HG03039 (cell line): ENCODE results near the gene PFKFB1.

Experiments used
- ATAC-seq: cut with Tn5 transposase; IDR thresholded peaks from one replicate; pipeline ENCODE4 v1.9.1; 2021; ENCODE audit warnings: mild to moderate bottlenecking, moderate library complexity; ENCODE audit not compliant: unreplicated experiment

PFKFB1 gene

GRCh38 chrX:54994099-54994498 lies at the start of gene PFKFB1:
PFKFB1 (minus strand) TSS chrX:54994188; CDS start chrX:54994007, 181 bp downstream.
- ATAC-seq, result no peak

DNA sequence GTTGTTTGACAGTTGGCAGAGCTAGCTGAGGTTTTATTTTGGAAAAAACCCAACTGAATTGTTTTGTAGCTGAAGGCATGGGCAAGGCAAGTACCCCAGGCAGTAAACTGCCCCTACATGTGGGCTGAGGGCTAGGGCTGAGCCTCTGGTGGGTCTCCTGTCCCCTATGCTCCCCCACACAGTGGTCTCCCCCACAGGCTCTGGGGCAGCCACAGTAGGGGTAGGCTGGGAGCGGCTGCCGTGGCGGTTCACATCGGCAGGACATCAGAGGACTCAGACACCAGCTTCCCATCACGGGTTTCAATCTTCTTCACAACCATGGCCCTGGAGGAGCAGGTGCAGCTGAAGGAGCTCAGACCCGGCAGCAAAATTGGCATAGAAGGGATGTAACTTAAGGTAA lies 47.5 kb upstream of the PFKFB1 start:
- no peak for ATAC-seq

DNA sequence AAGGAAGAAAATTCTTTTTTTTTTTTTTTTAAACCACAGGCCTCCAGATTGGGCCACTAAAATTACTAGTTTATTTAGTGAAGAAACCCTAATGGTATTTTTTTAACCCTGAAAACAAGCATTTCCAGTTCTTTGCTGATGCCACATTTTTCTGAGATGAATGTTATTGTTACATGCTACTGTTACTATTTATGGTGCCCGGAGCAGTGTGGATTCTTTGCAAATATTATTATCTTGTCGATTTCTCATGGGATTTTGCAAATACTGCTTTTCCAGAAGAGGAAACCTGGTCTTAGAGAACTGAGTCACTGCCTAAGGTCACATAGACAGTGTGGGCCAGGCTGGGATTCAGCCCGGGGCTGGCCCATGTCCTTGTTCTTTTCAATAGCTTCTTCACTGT lies 45.5 kb upstream of the PFKFB1 start:
- ATAC-seq, result no peak

GRCh38 chrX:55033429-55033828 lies 39.4 kb upstream of the PFKFB1 start:
- ATAC-seq, result no peak

GRCh38 chrX:55030271-55031205 lies 36.5 kb upstream of the PFKFB1 start, which contains the start of gene ALAS2:
ALAS2 (minus strand) TSS chrX:55030977; CDS start chrX:55026000, 4,977 bp downstream.
- ATAC-seq, result no peak

- ATAC-seq, result no peak
These were observed 35.3 kb upstream of the PFKFB1 start for GRCh38 chrX:55029291-55029690.

- no peak for ATAC-seq
These were observed 34.6 kb upstream of the PFKFB1 start for GRCh38 chrX:55028611-55029010.

- ATAC-seq, result no peak
These were observed 34.1 kb upstream of the PFKFB1 start for GRCh38 chrX:55028040-55028439.

DNA sequence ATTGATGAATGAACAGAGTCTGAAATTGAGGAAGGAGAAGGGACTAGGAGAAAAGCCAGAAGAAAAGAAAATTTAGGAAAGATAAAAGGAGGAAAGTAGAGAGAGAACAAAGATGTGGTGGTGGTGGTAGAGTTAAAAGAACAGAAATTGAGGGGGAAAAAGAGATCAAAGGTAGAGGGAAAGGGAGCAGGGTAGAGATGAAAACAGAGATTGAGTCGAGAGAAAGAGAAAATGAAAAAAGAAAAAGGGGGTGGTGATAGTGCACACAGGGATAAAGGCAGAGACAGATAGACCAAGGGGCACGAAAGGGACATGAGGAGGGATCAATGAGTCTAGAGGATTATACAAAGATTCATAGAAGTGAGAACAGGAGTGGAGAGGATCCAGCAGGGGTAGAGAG lies 32.9 kb upstream of the PFKFB1 start:
- no peak for ATAC-seq

DNA sequence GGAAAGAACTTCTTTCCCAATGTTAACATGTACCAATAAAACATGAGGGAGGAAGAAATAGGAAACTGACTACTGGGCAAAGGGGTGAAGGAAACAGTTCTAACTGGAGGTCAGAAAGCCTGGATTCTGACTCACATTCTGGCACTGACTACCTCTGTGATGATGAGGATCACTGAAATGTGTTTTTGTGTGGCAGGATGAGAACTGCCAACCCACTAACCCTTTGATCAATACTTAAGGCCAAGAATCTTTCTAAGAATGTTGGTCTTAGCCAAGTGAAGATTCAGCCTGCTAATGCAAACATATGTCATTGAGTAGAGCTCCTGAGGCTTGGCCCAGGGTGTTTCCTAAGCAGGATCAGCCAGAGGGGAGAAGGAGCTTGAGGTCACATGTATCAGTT lies 32.2 kb upstream of the PFKFB1 start:
- no peak for ATAC-seq

- no peak for ATAC-seq
These were observed 20.9 kb upstream of the PFKFB1 start for GRCh38 chrX:55014897-55015299.

DNA sequence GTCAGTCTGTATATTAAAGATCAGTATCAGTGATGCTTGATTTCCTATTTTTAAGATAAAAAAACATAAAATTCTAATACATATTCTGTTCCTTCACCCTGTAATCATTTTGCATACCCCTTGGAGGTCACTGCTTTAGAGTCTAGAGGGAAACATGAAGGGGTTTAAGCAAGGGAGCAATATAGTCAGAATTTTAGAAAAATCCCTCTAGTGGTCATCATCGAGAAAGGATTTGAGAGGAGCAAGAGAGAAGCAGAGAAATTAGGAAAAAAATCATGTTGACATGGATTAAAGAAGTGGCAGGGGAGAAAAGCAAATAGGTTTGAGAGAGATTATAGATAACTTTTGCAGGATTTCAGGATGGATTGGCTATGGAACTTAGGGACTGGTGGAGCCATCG lies 17.3 kb upstream of the PFKFB1 start:
- no peak for ATAC-seq

DNA sequence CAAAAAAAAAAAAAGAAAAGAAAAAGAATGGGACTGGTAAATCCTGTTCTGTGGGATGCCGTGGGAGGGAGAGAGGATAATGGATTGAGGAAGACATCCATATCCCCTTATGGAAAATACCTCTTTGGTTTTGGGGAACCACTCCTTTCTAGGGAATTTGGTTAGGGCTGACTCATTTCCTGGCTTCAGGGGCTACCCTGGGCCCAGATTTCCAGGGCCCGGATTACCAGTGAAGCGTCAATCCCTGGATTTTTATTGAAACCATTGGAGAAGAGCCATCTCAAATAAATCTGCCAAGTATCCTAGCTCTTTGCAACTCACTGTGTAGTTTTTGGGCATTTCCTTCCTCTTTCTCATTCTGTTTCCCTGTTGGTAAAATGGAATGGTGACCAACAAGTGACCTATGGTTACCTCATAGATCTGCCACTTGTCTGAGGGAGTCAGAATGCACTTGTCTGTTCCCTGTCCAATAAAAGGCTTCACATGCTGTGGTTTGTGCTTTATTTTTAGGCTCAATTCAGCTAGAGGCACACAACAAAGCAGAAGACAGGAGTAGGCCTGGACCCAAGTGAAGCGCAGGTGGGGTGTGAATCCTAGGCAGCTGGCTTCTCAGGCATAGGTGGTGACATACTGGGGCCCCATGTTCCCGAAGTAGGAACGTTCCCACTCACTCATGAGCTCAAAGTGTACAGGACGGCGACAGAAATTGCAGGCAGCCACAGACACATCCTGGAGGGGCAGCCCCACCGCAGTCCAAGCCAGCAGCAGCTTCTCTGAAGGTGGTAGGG lies 14.8 kb upstream of the PFKFB1 start:
- ATAC-seq, result no peak

DNA sequence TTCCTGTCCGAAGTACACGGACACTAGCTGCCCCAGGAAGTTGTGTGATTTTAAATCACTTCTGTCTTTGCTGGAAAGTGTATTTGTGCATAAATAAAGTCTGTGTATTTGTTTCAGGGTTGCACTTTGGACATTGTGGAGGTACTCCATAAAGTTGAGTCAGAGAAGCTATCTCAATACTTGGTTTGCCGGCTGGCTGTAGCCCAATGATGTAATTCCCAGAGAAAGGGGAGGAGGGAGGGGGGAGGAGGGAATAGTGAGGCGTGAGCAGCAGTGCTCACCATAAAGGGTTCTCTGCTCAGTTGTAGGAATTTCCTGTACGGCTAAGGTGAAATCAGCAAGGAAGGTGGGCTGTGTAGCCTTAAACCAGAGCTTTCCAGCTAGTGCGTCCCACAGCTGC lies 13.7 kb upstream of the PFKFB1 start:
- ATAC-seq, result no peak

DNA sequence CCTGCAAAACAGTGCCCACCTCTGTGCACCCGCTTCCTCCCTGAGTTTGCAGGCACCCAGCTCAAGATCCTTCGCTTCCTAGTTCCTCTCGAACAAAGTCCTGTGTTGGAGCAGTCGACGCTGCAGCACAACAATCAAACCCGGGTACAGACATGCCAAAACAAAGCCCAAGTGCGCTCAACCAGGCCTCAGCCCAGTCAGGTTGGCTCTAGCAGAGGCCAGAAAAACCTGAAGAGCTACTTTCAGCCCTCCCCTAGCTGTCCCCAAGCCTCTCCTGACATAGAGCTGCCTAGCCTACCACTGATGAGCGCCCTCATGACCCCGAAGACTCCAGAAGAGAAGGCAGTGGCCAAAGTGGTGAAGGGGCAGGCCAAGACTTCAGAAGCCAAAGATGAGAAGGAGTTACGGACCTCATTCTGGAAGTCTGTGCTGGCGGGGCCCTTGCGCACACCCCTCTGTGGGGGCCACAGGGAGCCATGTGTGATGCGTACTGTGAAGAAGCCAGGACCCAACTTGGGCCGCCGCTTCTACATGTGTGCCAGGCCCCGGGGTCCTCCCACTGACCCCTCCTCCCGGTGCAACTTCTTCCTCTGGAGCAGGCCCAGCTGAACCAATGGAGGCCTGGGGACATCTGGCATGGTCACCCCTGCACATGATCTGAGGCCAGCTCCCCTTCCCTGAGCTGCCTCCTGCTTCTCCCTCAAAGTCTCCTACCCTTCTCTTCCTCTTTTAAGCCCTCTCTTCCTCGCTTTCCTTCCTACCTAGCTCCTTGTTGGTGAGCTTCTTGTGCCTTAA lies 13.0 kb upstream of the PFKFB1 start:
- no peak for ATAC-seq

DNA sequence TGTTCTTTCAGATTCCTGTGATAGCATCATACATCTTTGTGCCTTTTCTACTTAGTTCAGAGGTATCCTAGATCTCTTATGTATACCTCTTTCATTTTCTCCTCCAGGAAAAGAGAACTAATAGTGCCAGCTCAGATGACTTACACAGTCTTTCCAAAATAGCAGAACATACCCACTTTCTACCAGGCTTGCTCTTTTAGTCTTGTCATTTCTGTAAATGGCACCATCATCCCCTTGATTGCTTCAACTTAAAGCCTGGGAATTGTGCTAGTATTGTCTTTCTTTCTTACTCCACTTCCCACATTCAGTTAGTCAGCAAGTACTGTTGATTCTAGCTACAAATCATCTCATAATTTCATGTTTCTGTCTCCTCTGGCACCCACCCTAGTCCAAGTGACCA lies 11.3 kb upstream of the PFKFB1 start:
- ATAC-seq, result no peak

- no peak for ATAC-seq
These were observed 10.2 kb upstream of the PFKFB1 start for GRCh38 chrX:55004231-55004630.

DNA sequence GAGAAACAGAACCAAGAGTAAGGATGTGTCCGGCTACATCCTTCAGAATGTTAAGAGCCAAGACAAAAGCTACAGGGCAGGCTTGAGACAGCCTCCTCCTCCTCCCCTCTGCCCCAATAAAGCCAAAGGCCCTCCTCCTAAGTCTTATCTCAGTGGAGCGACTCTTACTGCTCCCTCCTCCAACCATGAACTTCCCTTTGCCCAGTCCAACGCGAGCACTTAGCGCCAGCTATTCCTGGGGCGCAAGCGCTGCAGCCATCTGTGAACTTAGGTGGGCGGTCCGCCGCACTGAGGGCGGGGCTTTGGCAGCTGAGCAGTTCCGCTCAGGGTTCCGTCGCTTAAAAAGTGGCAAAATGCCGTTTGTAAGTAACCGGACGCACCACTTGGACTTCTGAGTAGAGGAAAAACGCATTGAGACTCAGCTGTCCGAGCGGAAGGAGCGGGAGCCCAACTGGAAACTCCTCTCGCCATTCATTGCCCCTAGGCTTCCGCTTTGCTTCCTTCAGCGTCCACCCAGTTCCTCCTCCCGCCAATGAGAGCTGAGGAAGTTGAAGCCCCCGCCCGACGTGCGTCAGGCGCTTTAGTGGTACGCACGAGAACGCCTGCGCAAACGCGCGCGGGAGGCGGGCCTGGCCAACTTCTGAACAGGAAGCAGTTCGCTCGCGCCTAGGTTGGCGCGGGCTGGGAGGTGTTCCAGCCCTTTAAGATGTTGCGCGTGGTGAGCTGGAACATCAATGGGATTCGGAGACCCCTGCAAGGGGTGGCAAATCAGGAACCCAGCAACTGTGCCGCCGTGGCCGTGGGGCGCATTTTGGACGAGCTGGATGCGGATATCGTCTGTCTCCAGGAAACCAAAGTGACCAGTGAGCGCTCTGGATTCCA lies 6.0 kb upstream of the PFKFB1 start, which contains the start of gene APEX2:
APEX2 (plus strand) TSS at position 647 of the 882 bp plus-strand sequence; CDS start at position 707, 60 bp downstream.
- ATAC-seq, result peak; percentile 90

GRCh38 chrX:54995621-54996020 lies 1.6 kb upstream of the PFKFB1 start:
- ATAC-seq, result no peak
